GM21367 (cell line): ENCODE data around the gene CCDC121.

ENCODE experiments used
- ATAC-seq: cut with Tn5 transposase; IDR thresholded peaks from one replicate; pipeline ENCODE4 v1.9.1; 2021; ENCODE audit not compliant: unreplicated experiment

CCDC121 gene

GRCh38 chr2:27582695-27583389 is 46.0 kb downstream of the CCDC121 start, which contains the start of gene ZNF512:
TSS of gene ZNF512 (plus strand) at chr2:27583042. CDS start at chr2:27583113, 71 bp downstream.
- peak; percentile 90 for ATAC-seq

- ATAC-seq: no peak
Measured at GRCh38 chr2:27582129-27582694, 46.6 kb downstream of the CCDC121 start.

DNA sequence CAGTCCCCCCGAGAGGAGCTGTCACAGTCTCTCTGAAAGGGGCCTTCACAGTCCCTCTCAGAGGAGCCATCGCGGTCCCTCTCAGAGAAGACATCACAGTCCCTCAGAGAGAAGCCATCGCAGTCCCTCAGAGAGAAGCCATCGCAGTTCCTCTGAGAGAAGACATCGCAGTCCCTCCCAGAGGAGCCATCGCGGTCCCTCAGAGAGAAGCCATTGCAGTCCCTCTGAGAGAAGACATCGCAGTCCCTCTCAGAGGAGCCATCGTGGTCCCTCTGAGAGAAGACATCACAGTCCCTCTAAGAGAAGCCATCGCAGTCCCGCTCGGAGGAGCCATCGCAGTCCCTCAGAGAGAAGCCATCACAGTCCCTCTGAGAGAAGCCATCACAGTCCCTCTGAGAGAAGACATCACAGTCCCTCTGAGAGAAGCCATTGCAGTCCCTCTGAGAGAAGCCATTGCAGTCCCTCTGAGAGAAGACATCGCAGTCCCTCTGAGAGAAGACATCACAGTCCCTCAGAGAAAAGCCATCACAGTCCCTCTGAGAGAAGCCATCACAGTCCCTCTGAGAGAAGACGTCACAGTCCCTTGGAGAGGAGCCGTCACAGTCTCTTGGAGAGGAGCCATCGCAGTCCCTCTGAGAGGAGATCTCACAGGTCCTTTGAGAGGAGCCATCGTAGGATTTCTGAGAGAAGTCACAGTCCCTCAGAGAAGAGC is 47.2 kb downstream of the CCDC121 start:
- ATAC-seq: no peak
